Upper lobe of right lung (tissue), 1 donor: ENCODE measurements around the gene PIRT. TPM values are rescaled to one million over a fixed set of nuclear protein-coding genes. Genes with fewer than 3 reads are reported as not detected.

Source experiments
- ATAC-seq: fragments of 200-7000 bp; cut with Tn5 transposase; one replicate; pipeline ENCODE4 v1.9.1; 2020; ENCODE audit warnings: mild to moderate bottlenecking, moderate library complexity
- DNase-seq: peaks from one replicate; pipeline ENCODE4 v3.0.0-alpha.2; 2020
- H3K27ac ChIP-seq: fragments of 200-600 bp; one replicate; pipeline ENCODE4 v1.8.0; 2022
- H3K27me3 ChIP-seq: fragments of 200-600 bp; one replicate; pipeline ENCODE4 v1.8.0; 2022; ENCODE audit warnings: mild to moderate bottlenecking
- H3K36me3 ChIP-seq: fragments of 200-600 bp; one replicate; pipeline ENCODE4 v1.8.0; 2022
- H3K4me1 ChIP-seq: fragments of 200-600 bp; one replicate; pipeline ENCODE4 v1.8.0; 2022
- H3K4me3 ChIP-seq: fragments of 200-600 bp; one replicate; pipeline ENCODE4 v1.8.0; 2022; ENCODE audit warnings: mild to moderate bottlenecking
- H3K9me3 ChIP-seq: fragments of 200-600 bp; one replicate; pipeline ENCODE4 v1.8.0; 2022
- CTCF ChIP-seq: fragments of 200-600 bp; IDR thresholded peaks from one replicate; pipeline ENCODE4 v1.8.0; 2022; ENCODE audit warnings: antibody characterized with exemption
- intact Hi-C: fragments of 100-400 bp; cut with DNase I; formaldehyde crosslinking; loops from one replicate; pipeline ENCODE4 v1.11.0; 2022
- total RNA-seq: library from RNA; stranded (reverse); fragmentation: NEBNext Ultra II Directional; extraction: Animal tissue kit (Norgen Biotek cat#: 25700); gene quantifications from one replicate; pipeline ENCODE4 v1.2.1, GENCODE V29; 2021
- donor health status: DM: no; HTN: yes; CAD: no; lungs with severe emphysema.

Gene PIRT
- total RNA-seq, 1 donor from 2014 or later: not detected

GRCh38 chr17:10805911-10806310 is 32.0 kb downstream of the PIRT start:
- H3K27me3 ChIP-seq: no peaks in the 10 kb centered on the region
- ATAC-seq: peak; percentile 10
- H3K27ac ChIP-seq: no peak overlapping the region
- no peak for TF ChIP-seq CTCF
- H3K9me3 ChIP-seq: no peaks in the 10 kb centered on the region
- no peak for DNase-seq
- no peaks in the 10 kb centered on the region for H3K36me3 ChIP-seq
- no peak overlapping the region for H3K4me3 ChIP-seq
- intact Hi-C loops: no loop called here
- no peaks in the 10 kb centered on the region for H3K4me1 ChIP-seq

- no peak for TF ChIP-seq CTCF
- ATAC-seq: no peak
- no peak for DNase-seq
- Histone ChIP-seq H3K27me3 (no peaks in the 10 kb centered on the region), H3K36me3 (no peaks in the 10 kb centered on the region), H3K9me3 (no peaks in the 10 kb centered on the region), H3K4me3 (no peak overlapping the region), H3K27ac (no peak overlapping the region), H3K4me1 (no peaks in the 10 kb centered on the region)
- intact Hi-C loops: no loop called here
Observed at GRCh38 chr17:10804546-10804945, 33.3 kb downstream of the PIRT start.

GRCh38 chr17:10803830-10804475 is 33.9 kb downstream of the PIRT start, which contains the start of gene TMEM238L:
TSS of gene TMEM238L (minus strand) at chr17:10804099. CDS start at chr17:10803963, 136 bp downstream.
- no peak within 1 kb of the TSS for H3K27ac ChIP-seq
- intact Hi-C loops: no loop called here

GRCh38 chr17:10803350-10803749 is 34.5 kb downstream of the PIRT start:
- no peak for TF ChIP-seq CTCF
- no peak for DNase-seq
- no peak overlapping the region for H3K4me3 ChIP-seq
- no peaks in the 10 kb centered on the region for H3K36me3 ChIP-seq
- no peaks in the 10 kb centered on the region for H3K9me3 ChIP-seq
- H3K27ac ChIP-seq: no peak overlapping the region
- H3K4me1 ChIP-seq: no peaks in the 10 kb centered on the region
- intact Hi-C loops: no loop called here
- ATAC-seq: no peak
- H3K27me3 ChIP-seq: no peaks in the 10 kb centered on the region

More at GRCh38 chr17:10803830-10804475, 33.9 kb downstream of the PIRT start, which contains the start of gene TMEM238L:
- Histone ChIP-seq H3K4me1 (no peaks in the 10 kb centered on the region), H3K27me3 (no peaks in the 10 kb centered on the region), H3K4me3 (no peak within 1 kb of the TSS), H3K36me3 (no peaks in the 10 kb centered on the region), H3K9me3 (no peaks in the 10 kb centered on the region)
- no peak for TF ChIP-seq CTCF
- DNase-seq: no peak
- no peak for ATAC-seq

- intact Hi-C loops: no loop called here
- no peaks in the 10 kb centered on the region for H3K36me3 ChIP-seq
- TF ChIP-seq CTCF: no peak
- no peaks in the 10 kb centered on the region for H3K4me1 ChIP-seq
- no peaks in the 10 kb centered on the region for H3K27me3 ChIP-seq
- no peak overlapping the region for H3K27ac ChIP-seq
- DNase-seq: no peak
- H3K4me3 ChIP-seq: no peak overlapping the region
- no peaks in the 10 kb centered on the region for H3K9me3 ChIP-seq
- no peak for ATAC-seq
Observed at GRCh38 chr17:10802496-10803284, 35.2 kb downstream of the PIRT start.
